ENCODE measurements around the gene PRR18. TPM values are rescaled to one million over a fixed set of nuclear protein-coding genes. Genes with fewer than 3 reads are reported as not detected.

Gene PRR18
- polyA plus RNA-seq, 6 donors from 2014 or later = not detected

DNA sequence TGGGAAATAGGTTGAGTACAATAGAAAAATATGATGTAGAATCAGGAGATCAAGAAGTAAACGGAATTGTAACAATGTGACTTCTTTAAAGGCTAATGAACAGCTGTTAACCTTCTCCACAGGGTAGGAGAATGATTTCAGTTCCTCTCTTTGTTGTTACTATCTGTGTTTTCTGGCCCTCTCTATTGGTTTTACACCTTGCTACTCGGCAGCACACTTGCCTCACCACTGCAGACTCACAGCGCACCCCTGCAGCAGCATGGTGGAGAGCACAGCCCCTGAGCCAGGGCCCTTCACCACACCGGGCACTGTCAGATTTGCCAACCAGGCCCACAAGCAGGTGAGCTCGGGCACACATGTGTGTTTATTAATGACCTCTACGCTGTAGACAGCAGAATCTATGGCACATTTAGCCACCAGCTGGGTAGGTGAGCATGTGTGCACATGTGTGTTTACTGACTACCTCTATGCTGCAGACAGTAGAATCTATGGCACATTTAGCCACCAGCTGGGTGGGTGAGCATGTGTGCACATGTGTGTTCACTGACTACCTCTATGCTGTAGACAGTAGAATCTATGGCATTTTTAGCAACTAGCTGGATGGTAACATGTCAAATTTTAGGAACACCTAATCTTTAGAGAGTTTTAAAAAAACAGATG is 17.3 kb upstream of the PRR18 start:
- ATAC-seq (ENCODE audit: low read depth in 2 of 2) (peak in 1 of 2 donors; percentile 30), DNase-seq (no peak)
- no peak overlapping the region for H3K4me3 Mint-ChIP-seq
- H3K27ac Mint-ChIP-seq = peak overlapping the region in 2 of 6 donors; percentile 45 to 59
- peaks cover 12 to 16% of the 10 kb centered on the region in 2 donors for H3K36me3 Mint-ChIP-seq
- H3K27me3 Mint-ChIP-seq = no peaks in the 10 kb centered on the region
- H3K9me3 Mint-ChIP-seq = no peaks in the 10 kb centered on the region
- H3K4me1 Mint-ChIP-seq = peaks cover 4 to 19% (median 12%) of the 10 kb centered on the region in 3 donors

- peaks cover 12 to 29% of the 10 kb centered on the region in 2 donors for H3K36me3 Mint-ChIP-seq
- no peaks in the 10 kb centered on the region for H3K27me3 Mint-ChIP-seq
- peaks cover 8 to 18% (median 14%) of the 10 kb centered on the region in 3 donors for H3K4me1 Mint-ChIP-seq
- ATAC-seq (ENCODE audit: low read depth in 2 of 2) (no peak), DNase-seq (no peak)
- H3K9me3 Mint-ChIP-seq = no peaks in the 10 kb centered on the region
- H3K4me3 Mint-ChIP-seq = no peak overlapping the region
- H3K27ac Mint-ChIP-seq = peak overlapping the region in 2 of 6 donors; percentile 43 to 45
Measured at GRCh38 chr6:166323395-166323794, 15.2 kb upstream of the PRR18 start.

DNA sequence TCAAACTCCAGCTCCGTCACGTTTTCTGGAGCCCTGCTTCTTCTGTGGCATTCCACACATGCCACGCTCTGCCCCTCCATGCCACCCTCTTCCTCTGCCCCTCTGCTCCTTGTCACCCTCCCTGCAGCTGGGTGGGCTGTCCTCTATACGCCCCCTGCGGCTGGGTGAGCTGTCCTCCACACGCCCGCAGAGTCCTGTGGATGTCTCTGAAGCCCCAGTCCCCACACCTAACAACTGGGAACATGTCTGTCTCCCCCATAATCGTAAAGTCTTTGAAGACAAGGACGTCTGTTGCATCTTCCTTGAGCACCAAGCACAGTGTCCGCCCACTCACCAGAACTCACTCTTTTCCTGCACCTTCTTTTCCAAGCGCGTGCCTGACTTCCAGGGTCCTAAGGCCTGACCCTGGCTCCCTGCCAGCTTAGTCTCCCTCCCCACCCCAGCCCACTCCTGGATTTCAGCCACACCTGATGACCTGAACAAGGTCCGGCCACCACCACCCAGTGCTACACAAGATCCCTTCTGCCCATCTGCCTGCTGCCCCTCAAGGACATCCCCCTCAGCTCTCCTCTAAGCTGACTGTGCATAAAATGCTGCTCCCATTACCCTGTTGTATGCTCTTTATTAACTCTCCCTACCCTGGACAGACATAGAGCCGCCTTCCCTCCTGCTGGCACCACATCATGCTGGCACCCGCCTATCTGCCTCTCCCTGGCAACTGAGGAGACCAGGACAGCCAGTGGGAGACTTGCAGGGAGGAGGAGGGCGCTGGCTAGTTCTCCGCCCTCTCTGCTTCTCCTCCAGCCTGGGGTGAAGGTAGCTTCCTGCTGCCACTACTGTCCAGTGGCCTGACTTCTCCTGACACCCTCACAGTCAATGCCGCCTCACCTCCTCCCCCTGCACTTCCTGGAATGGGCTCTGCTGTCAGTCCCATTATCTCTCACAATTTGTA is 10.7 kb upstream of the PRR18 start:
- Mint-ChIP-seq H3K27ac (peak overlapping the region in 4 of 6 donors; percentile 49 to 83 (median 64)), H3K4me3 (peak overlapping the region in 1 of 8 donors; percentile 69), H3K4me1 (peaks cover 0 to 14% (median 6%) of the 10 kb centered on the region in 3 donors), H3K27me3 (no peaks in the 10 kb centered on the region), H3K9me3 (no peaks in the 10 kb centered on the region), H3K36me3 (peaks cover 0 to 22% of the 10 kb centered on the region in 2 donors)
- DNase-seq = no peak
- ATAC-seq (ENCODE audit: low read depth in 2 of 2) = no peak

GRCh38 chr6:166318227-166318626 is 10.0 kb upstream of the PRR18 start:
- Mint-ChIP-seq H3K9me3 (no peaks in the 10 kb centered on the region), H3K27me3 (no peaks in the 10 kb centered on the region), H3K4me3 (peak overlapping the region in 1 of 8 donors; percentile 69), H3K27ac (peak overlapping the region in 1 of 6 donors; percentile 59), H3K36me3 (peaks cover 0 to 17% of the 10 kb centered on the region in 2 donors), H3K4me1 (peaks cover 0 to 12% (median 3%) of the 10 kb centered on the region in 3 donors)
- DNase-seq (no peak), ATAC-seq (ENCODE audit: low read depth in 2 of 2) (no peak)

DNA sequence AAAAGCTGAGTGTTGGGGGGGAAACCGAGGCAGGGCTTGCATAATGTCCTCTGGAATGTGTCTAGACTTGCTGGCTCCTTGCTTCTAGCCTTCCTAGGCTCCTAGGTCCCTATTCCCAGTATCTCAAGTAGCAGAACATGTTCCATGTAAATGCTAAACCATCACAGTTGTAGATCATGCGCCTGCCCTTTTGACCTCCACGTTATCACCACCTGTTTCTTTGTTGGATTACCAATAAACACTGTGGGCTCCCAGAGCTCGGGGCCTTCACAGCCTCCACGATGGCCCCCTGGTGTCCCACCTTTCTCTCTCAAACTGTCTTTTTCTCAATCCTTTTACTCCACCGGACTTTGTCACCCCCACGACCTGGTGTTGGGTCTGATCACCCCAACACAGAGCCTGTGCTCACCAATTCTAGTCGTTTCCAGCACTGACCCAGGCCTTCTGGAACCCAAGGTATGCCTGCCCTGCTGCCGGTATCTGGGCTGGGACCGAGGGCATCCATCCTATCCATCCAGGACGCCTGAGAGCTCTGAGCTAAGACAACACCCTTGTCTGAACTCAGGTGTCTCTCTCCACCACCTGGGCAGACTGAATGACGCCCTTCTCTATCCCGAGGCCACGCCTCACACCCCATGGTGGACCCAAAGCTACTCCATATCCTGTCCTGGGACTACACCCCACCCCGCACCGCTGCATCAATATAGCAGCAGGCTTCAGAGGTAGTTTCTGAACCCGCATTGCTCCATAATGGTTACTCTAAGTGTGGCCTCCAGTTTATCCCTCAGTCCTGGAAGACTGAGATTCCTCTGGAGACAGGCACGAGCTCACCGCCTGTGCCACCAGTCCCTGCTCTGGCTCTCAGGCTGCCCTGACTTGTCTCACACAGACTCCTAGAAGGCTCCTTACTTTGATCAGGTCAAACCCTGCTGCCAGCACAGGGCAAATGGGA is 9.3 kb upstream of the PRR18 start:
- H3K9me3 Mint-ChIP-seq = no peaks in the 10 kb centered on the region
- H3K27me3 Mint-ChIP-seq = no peaks in the 10 kb centered on the region
- peaks cover 0 to 13% of the 10 kb centered on the region in 2 donors for H3K36me3 Mint-ChIP-seq
- ATAC-seq (ENCODE audit: low read depth in 2 of 2) (no peak), DNase-seq (no peak)
- H3K27ac Mint-ChIP-seq = peak overlapping the region in 2 of 6 donors; percentile 16 to 29
- H3K4me1 Mint-ChIP-seq = peaks cover 0 to 10% (median 0%) of the 10 kb centered on the region in 3 donors
- no peak overlapping the region for H3K4me3 Mint-ChIP-seq

- ATAC-seq (ENCODE audit: low read depth in 2 of 2) (no peak), DNase-seq (no peak)
- H3K36me3 Mint-ChIP-seq = peaks cover 0 to 13% of the 10 kb centered on the region in 2 donors
- no peak overlapping the region for H3K4me3 Mint-ChIP-seq
- H3K4me1 Mint-ChIP-seq = peaks cover 0 to 10% (median 0%) of the 10 kb centered on the region in 3 donors
- no peaks in the 10 kb centered on the region for H3K27me3 Mint-ChIP-seq
- no peak overlapping the region for H3K27ac Mint-ChIP-seq
- no peaks in the 10 kb centered on the region for H3K9me3 Mint-ChIP-seq
Measured at GRCh38 chr6:166315436-166315835, 7.2 kb upstream of the PRR18 start.

GRCh38 chr6:166314454-166314853 is 6.3 kb upstream of the PRR18 start:
- no peak for ATAC-seq (ENCODE audit: low read depth in 2 of 2)
- peaks cover 6 to 7% (median 7%) of the 10 kb centered on the region in 3 donors for H3K27me3 Mint-ChIP-seq
- no peak for DNase-seq
- peaks cover 0 to 9% (median 0%) of the 10 kb centered on the region in 3 donors for H3K4me1 Mint-ChIP-seq
- H3K36me3 Mint-ChIP-seq = peaks cover 0 to 11% of the 10 kb centered on the region in 2 donors
- H3K4me3 Mint-ChIP-seq = no peak overlapping the region
- no peaks in the 10 kb centered on the region for H3K9me3 Mint-ChIP-seq
- no peak overlapping the region for H3K27ac Mint-ChIP-seq

DNA sequence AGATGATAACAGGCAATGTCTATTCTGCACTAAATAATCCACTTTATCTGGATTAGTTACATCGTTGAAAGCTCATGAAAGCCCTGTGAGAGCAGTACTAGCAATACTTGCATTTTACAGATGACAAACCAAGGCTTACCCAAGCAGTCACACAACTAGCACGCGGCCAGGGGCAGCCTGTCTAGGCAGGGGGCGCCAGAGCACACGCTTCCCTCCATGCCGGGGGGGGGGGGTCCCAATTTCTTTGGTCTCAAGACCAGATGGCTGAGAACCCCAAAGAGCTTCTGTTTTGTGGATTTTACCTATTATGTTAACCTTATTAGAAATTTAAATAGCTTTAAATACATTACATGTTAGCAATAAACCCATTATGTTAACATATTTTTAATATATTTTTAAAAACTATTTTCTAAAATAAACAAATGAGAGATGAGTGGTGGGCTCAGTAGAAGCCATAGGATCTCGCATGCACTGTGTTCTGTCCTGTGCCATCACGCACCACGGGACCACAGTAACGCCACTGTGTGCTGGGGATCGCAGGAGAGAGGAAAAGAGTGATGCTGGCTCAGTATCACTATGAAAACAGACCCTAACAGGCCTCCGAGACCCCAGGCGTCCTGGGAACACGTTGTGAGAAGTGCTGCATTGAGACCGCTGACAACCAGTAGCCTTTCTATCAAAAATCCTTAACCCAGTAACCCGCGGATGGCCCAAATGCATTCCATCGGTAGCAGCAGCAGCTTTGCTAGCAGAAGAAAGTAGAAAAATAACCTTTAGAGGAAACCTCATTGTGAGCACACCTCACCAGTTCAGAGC is 5.3 kb upstream of the PRR18 start:
- DNase-seq (peak; percentile 46), ATAC-seq (ENCODE audit: low read depth in 2 of 2) (peak; percentile 78 to 87)
- Mint-ChIP-seq H3K36me3 (peaks cover 0 to under 1% of the 10 kb centered on the region in 2 donors), H3K4me1 (peaks cover under 1 to 4% (median 4%) of the 10 kb centered on the region in 3 donors), H3K27ac (no peak overlapping the region), H3K27me3 (peaks cover 10 to 17% (median 13%) of the 10 kb centered on the region in 3 donors), H3K4me3 (no peak overlapping the region), H3K9me3 (no peaks in the 10 kb centered on the region)

GRCh38 chr6:166312832-166313231 is 4.6 kb upstream of the PRR18 start:
- H3K27me3 Mint-ChIP-seq = peaks cover 10 to 20% (median 13%) of the 10 kb centered on the region in 3 donors
- DNase-seq (no peak), ATAC-seq (ENCODE audit: low read depth in 2 of 2) (no peak)
- H3K4me3 Mint-ChIP-seq = no peak overlapping the region
- H3K27ac Mint-ChIP-seq = no peak overlapping the region
- no peaks in the 10 kb centered on the region for H3K36me3 Mint-ChIP-seq
- H3K4me1 Mint-ChIP-seq = peaks cover 0 to 6% (median 4%) of the 10 kb centered on the region in 3 donors
- no peaks in the 10 kb centered on the region for H3K9me3 Mint-ChIP-seq

GRCh38 chr6:166310634-166311033 is 2.4 kb upstream of the PRR18 start:
- Mint-ChIP-seq H3K9me3 (no peaks in the 10 kb centered on the region), H3K4me3 (peak overlapping the region in 1 of 8 donors; percentile 42), H3K36me3 (no peaks in the 10 kb centered on the region), H3K27ac (no peak overlapping the region), H3K4me1 (peaks cover 0 to 6% (median 5%) of the 10 kb centered on the region in 3 donors), H3K27me3 (peaks cover 18 to 35% (median 22%) of the 10 kb centered on the region in 3 donors)
- ATAC-seq (ENCODE audit: low read depth in 2 of 2) (no peak), DNase-seq (no peak)

- no peaks in the 10 kb centered on the region for H3K36me3 Mint-ChIP-seq
- no peak for ATAC-seq (ENCODE audit: low read depth in 2 of 2)
- no peak overlapping the region for H3K27ac Mint-ChIP-seq
- peak overlapping the region in 3 of 8 donors; percentile 3 to 73 (median 5) for H3K4me3 Mint-ChIP-seq
- H3K4me1 Mint-ChIP-seq = peaks cover 0 to 6% (median 5%) of the 10 kb centered on the region in 3 donors
- DNase-seq = no peak
- no peaks in the 10 kb centered on the region for H3K9me3 Mint-ChIP-seq
- peaks cover 25 to 42% (median 28%) of the 10 kb centered on the region in 3 donors for H3K27me3 Mint-ChIP-seq
Measured at GRCh38 chr6:166309977-166310376, 1.8 kb upstream of the PRR18 start.

Measured in naive B cell (primary cell).